22Rv1 (cell line): Measurements from ENCODE around the gene SRXN1.

ENCODE experiments used
- ZFX ChIP-seq: fragments of 450-650 bp; IDR thresholded peaks from 2 replicates; pipeline ENCODE4 v1.6.1; 2017; ENCODE audit warnings: antibody characterized with exemption, borderline replicate concordance
- TF ChIP-seq, protein P1 (sequence below): fragments of 450-650 bp; IDR thresholded peaks from 2 replicates; pipeline ENCODE4 v1.5.1; 2017; ENCODE audit warnings: mild to moderate bottlenecking

- TF ChIP-seq, protein P1, sequence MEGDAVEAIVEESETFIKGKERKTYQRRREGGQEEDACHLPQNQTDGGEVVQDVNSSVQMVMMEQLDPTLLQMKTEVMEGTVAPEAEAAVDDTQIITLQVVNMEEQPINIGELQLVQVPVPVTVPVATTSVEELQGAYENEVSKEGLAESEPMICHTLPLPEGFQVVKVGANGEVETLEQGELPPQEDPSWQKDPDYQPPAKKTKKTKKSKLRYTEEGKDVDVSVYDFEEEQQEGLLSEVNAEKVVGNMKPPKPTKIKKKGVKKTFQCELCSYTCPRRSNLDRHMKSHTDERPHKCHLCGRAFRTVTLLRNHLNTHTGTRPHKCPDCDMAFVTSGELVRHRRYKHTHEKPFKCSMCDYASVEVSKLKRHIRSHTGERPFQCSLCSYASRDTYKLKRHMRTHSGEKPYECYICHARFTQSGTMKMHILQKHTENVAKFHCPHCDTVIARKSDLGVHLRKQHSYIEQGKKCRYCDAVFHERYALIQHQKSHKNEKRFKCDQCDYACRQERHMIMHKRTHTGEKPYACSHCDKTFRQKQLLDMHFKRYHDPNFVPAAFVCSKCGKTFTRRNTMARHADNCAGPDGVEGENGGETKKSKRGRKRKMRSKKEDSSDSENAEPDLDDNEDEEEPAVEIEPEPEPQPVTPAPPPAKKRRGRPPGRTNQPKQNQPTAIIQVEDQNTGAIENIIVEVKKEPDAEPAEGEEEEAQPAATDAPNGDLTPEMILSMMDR = no peak
- TF ChIP-seq ZFX = no peak
Measured at GRCh38 chr20:611843-612185, 41.2 kb downstream of the SRXN1 start.
